Mesendoderm (in vitro differentiated cells): ENCODE results near the gene MLLT1.

Source experiments
- DNase-seq: peaks from one replicate; pipeline ENCODE4 v3.0.0; 2013
- H2AK5ac ChIP-seq: 2 replicates; pipeline ENCODE4 v1.6.1; 2013; ENCODE audit warnings: low read length, inconsistent platforms
- H2BK120ac ChIP-seq: 2 replicates; pipeline ENCODE4 v1.6.1; 2013; ENCODE audit warnings: low read depth, mild to moderate bottlenecking, low read length, moderate library complexity, mixed read lengths
- H2BK15ac ChIP-seq: replicated peaks from 2 replicates; pipeline ENCODE4 v1.6.1; 2013; ENCODE audit warnings: low read depth, mild to moderate bottlenecking, moderate library complexity
- H2BK5ac ChIP-seq: 2 replicates; pipeline ENCODE4 v1.6.1; 2013; ENCODE audit warnings: low read length, inconsistent platforms
- H3K18ac ChIP-seq: 2 replicates; pipeline ENCODE4 v1.6.1; 2013; ENCODE audit warnings: mild to moderate bottlenecking, low read length, mixed read lengths
- H3K23ac ChIP-seq: one replicate; pipeline ENCODE4 v1.6.1; 2013; ENCODE audit warnings: low read length
- H3K27ac ChIP-seq: 2 replicates; pipeline ENCODE4 v1.5.1; 2013; ENCODE audit warnings: low read depth, mild to moderate bottlenecking, inconsistent platforms, low read length, moderate library complexity
- H3K27me3 ChIP-seq: 2 replicates; pipeline ENCODE4 v1.6.1; 2013; ENCODE audit warnings: low read length, control low read depth, mild to moderate bottlenecking, inconsistent platforms; ENCODE audit not compliant: insufficient read depth, poor library complexity
- H3K36me3 ChIP-seq: 2 replicates; pipeline ENCODE4 v1.6.1; 2013; ENCODE audit warnings: low read length, inconsistent platforms; ENCODE audit not compliant: control insufficient read depth, insufficient read depth
- H3K4ac ChIP-seq: one replicate; pipeline ENCODE4 v1.6.1; 2013; ENCODE audit warnings: low read depth, mild to moderate bottlenecking, low read length, moderate library complexity
- H3K4me1 ChIP-seq: 2 replicates; pipeline ENCODE4 v1.6.1; 2013; ENCODE audit warnings: low read depth, low read length, inconsistent platforms; ENCODE audit not compliant: control insufficient read depth
- H3K4me2 ChIP-seq: 2 replicates; pipeline ENCODE4 v1.6.1; 2013; ENCODE audit warnings: low read length
- H3K4me3 ChIP-seq: 2 replicates; pipeline ENCODE4 v1.5.1; 2013; ENCODE audit warnings: mild to moderate bottlenecking, low read length
- H3K56ac ChIP-seq: one replicate; pipeline ENCODE4 v1.6.1; 2013; ENCODE audit warnings: low read length
- H3K79me1 ChIP-seq: 2 replicates; pipeline ENCODE4 v1.6.1; 2013; ENCODE audit warnings: low read length, inconsistent platforms
- H3K79me2 ChIP-seq: 2 replicates; pipeline ENCODE4 v1.6.1; 2013; ENCODE audit warnings: mild to moderate bottlenecking, low read length; ENCODE audit not compliant: control insufficient read depth, insufficient read depth
- H3K9ac ChIP-seq: 2 replicates; pipeline ENCODE4 v1.6.1; 2013; ENCODE audit warnings: low read length, inconsistent platforms
- H4K5ac ChIP-seq: one replicate; pipeline ENCODE4 v1.6.1; 2013; ENCODE audit warnings: low read length
- H4K8ac ChIP-seq: one replicate; pipeline ENCODE4 v1.6.1; 2013; ENCODE audit warnings: low read depth, mild to moderate bottlenecking, control low read depth, low read length, moderate library complexity
- WGBS: extraction: QIAGEN DNeasy Blood & Tissue Kit; methylation state at CpG from one replicate; pipeline ENCODE4 v1.1.7; 2013; ENCODE audit warnings: low lambda C conversion rate, missing lambda C conversion rate; ENCODE audit not compliant: insufficient coverage; ENCODE audit errors: extremely low coverage; 5-methylcytosine and 5-hydroxymethylcytosine counted together

Gene MLLT1

GRCh38 chr19:6279620-6279930, 200 bp downstream of the MLLT1 start:
- peak overlapping the region; percentile 80 for H3K9ac ChIP-seq
- H2BK15ac ChIP-seq, result no peak overlapping the region
- H2AK5ac ChIP-seq, result no peak overlapping the region
- peak overlapping the region; percentile 98 for H3K4ac ChIP-seq
- H3K79me2 ChIP-seq, result peaks cover 47% of the 10 kb centered on the region
- WGBS, result no CpG with 5 or more reads among the region's 59 CpGs
- peak overlapping the region; percentile 99 for H3K18ac ChIP-seq
- no peak overlapping the region for H3K27ac ChIP-seq
- DNase-seq, result no peak
- H2BK120ac ChIP-seq, result peak overlapping the region; percentile 80
- H3K27me3 ChIP-seq, result no peaks in the 10 kb centered on the region
- peak overlapping the region; percentile 86 for H3K4me3 ChIP-seq
- peaks cover 32% of the 10 kb centered on the region for H3K79me1 ChIP-seq
- no peak overlapping the region for H3K4me2 ChIP-seq
- peak overlapping the region; percentile 80 for H3K23ac ChIP-seq
- H3K4me1 ChIP-seq, result peaks cover 7% of the 10 kb centered on the region
- no peak overlapping the region for H4K5ac ChIP-seq
- no peak overlapping the region for H2BK5ac ChIP-seq
- peak overlapping the region; percentile 95 for H4K8ac ChIP-seq
- peak overlapping the region; percentile 57 for H3K56ac ChIP-seq
- H3K36me3 ChIP-seq, result no peaks in the 10 kb centered on the region

DNA sequence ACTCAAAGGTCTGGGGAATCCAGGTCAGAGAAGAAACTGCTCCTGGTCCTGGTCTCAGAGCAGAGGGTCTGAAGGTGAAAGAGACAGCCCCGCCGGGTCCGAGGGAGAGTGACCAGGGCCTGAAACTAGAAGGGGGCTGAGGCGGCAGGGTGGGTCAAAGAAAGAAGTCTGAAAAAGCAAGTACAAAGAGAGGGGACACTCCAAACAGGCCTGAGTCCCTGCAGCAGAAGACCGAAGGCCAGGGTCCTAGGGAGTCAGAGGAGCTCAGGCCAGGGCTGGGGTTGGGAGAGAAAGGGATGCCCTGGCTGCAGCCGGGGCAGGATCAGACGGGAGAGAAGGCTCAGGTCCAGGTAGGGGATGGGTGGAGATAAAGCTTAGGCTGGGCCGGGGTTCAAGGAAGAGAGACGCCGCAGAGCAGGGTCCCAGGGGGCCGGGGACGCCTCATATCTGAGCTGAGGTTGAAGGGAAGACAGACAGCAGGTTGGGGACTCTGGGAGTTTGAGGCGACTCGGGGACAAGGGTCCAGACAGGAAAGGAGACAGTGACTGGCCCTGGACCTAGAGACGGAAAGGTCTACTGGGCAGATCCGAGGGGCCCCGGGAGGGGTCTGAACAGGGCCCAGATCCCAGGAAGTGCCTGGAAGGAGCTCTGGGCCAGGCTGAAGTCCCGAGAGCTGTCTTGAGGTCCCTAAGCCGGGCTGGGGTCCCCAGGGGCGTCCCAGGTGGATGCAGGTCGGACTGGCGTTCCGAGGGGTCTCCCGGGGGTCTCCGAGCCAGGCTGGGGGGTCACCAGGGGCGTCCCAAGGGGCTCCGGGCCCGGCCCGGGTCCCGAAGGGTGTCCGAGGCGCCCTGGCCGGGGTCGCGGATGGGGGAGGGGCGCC, 795 bp downstream of the MLLT1 start:
- Histone ChIP-seq H4K5ac (no peak overlapping the region), H3K4me3 (peak overlapping the region; percentile 86), H3K36me3 (no peaks in the 10 kb centered on the region), H3K4ac (peak overlapping the region; percentile 98), H3K4me1 (peaks cover 7% of the 10 kb centered on the region), H3K79me1 (peaks cover 36% of the 10 kb centered on the region), H4K8ac (peak overlapping the region; percentile 95), H3K27me3 (no peaks in the 10 kb centered on the region), H2BK120ac (peak overlapping the region; percentile 80), H2BK5ac (no peak overlapping the region), H3K56ac (peak overlapping the region; percentile 57), H2AK5ac (no peak overlapping the region), H3K4me2 (peak overlapping the region; percentile 61), H3K9ac (peak overlapping the region; percentile 80), H3K27ac (peak overlapping the region; percentile 8), H3K79me2 (peaks cover 53% of the 10 kb centered on the region), H3K23ac (peak overlapping the region; percentile 80), H3K18ac (peak overlapping the region; percentile 99), H2BK15ac (no peak overlapping the region)
- no peak for DNase-seq
- WGBS, result no CpG with 5 or more reads among the region's 36 CpGs

DNA sequence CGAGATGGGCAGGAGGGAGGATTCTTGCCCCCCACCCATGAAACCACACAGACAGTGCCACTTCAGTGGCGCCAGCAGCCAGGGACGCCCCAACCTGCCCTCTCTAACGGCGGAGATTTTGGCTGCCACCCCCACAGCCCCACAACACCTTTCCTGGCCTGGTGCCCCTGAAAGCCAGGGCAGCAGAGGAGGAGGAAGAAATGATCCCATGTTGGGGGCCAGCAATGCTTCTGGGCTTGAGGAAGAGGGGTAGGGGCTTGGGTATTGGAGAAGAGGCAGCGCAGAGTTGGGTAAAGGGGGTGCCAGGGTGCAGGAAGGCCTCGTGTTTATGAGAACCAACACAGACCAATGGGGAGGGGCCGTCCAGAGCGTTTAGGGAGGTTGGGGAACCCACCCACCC, 1.7 kb downstream of the MLLT1 start:
- Histone ChIP-seq H3K9ac (peak overlapping the region; percentile 27), H3K27me3 (no peaks in the 10 kb centered on the region), H4K8ac (no peak overlapping the region), H3K4me2 (no peak overlapping the region), H2BK120ac (no peak overlapping the region), H2AK5ac (no peak overlapping the region), H3K18ac (no peak overlapping the region), H3K36me3 (no peaks in the 10 kb centered on the region), H3K27ac (no peak overlapping the region), H3K23ac (no peak overlapping the region), H4K5ac (no peak overlapping the region), H3K79me2 (peaks cover 62% of the 10 kb centered on the region), H2BK5ac (no peak overlapping the region), H3K4me1 (peaks cover 11% of the 10 kb centered on the region), H3K56ac (peak overlapping the region; percentile 57), H2BK15ac (no peak overlapping the region), H3K4ac (no peak overlapping the region), H3K79me1 (peaks cover 45% of the 10 kb centered on the region), H3K4me3 (no peak overlapping the region)
- no CpG with 5 or more reads among the region's 9 CpGs for WGBS
- no peak for DNase-seq

DNA sequence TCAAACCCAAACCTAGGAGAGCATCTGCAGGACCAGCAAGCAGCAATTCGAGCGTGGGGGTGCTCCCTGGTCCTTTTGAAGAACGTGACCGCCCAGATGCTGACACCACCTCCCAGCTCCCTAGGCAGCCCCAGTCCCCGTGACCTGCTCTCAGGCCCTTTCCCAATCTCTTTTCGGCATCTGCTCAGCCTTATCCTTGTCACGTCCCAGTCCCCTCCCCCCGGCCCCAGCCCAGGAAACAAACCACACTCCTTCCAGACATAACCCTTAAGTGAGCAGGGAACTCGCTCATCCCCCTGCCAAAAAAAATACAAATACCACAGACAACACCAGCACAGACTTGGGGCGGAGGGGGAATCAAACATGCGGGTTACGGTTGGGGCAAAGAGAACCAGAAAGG, 3.3 kb downstream of the MLLT1 start:
- Histone ChIP-seq H3K4me3 (no peak overlapping the region), H3K4ac (no peak overlapping the region), H2BK120ac (no peak overlapping the region), H4K5ac (no peak overlapping the region), H3K23ac (peak overlapping the region; percentile 66), H3K56ac (peak overlapping the region; percentile 35), H3K27me3 (no peaks in the 10 kb centered on the region), H3K79me2 (peaks cover 77% of the 10 kb centered on the region), H2BK15ac (no peak overlapping the region), H2BK5ac (no peak overlapping the region), H3K79me1 (peaks cover 50% of the 10 kb centered on the region), H4K8ac (no peak overlapping the region), H3K18ac (no peak overlapping the region), H3K4me1 (peaks cover 19% of the 10 kb centered on the region), H3K9ac (peak overlapping the region; percentile 6), H3K36me3 (no peaks in the 10 kb centered on the region), H3K27ac (no peak overlapping the region), H2AK5ac (no peak overlapping the region), H3K4me2 (no peak overlapping the region)
- peak; percentile 57 for DNase-seq
- no CpG with 5 or more reads among the region's 12 CpGs for WGBS

- H4K5ac ChIP-seq, result no peak overlapping the region
- H3K23ac ChIP-seq, result peak overlapping the region; percentile 45
- H3K56ac ChIP-seq, result peak overlapping the region; percentile 0
- H3K4ac ChIP-seq, result no peak overlapping the region
- H3K4me3 ChIP-seq, result no peak overlapping the region
- H3K4me1 ChIP-seq, result peaks cover 19% of the 10 kb centered on the region
- no peak overlapping the region for H2BK120ac ChIP-seq
- peaks cover 88% of the 10 kb centered on the region for H3K79me2 ChIP-seq
- H3K4me2 ChIP-seq, result no peak overlapping the region
- no peak overlapping the region for H4K8ac ChIP-seq
- H3K27me3 ChIP-seq, result no peaks in the 10 kb centered on the region
- no CpG with 5 or more reads among the region's 18 CpGs for WGBS
- no peak overlapping the region for H3K27ac ChIP-seq
- no peak overlapping the region for H2AK5ac ChIP-seq
- DNase-seq, result no peak
- H3K79me1 ChIP-seq, result peaks cover 54% of the 10 kb centered on the region
- H2BK15ac ChIP-seq, result no peak overlapping the region
- H2BK5ac ChIP-seq, result no peak overlapping the region
- peaks cover under 1% of the 10 kb centered on the region for H3K36me3 ChIP-seq
- H3K18ac ChIP-seq, result no peak overlapping the region
- H3K9ac ChIP-seq, result no peak overlapping the region
These were observed 4.5 kb downstream of the MLLT1 start for GRCh38 chr19:6275170-6275744.
